Esophagus muscularis mucosa (tissue), 3 donors: ENCODE results near the gene WDR70.

Experiments used
- POLR2A ChIP-seq: fragments of 450-650 bp; IDR thresholded peaks from one replicate; pipeline ENCODE4 v1.6.1; 2017; ENCODE audit warnings: antibody characterized with exemption, moderate library complexity, mild to moderate bottlenecking, low read depth
- TF ChIP-seq, protein P1 (sequence below), 3 experiments: fragments of 200-600 bp in 2 of 3; fragments of 450-650 bp in 1 of 3; sonication (generic) in 2 of 3; IDR thresholded peaks; one replicate each; pipeline ENCODE4 v1.5.1; 2017 to 2019; ENCODE audit warnings: antibody characterized with exemption in 3 of 3, mild to moderate bottlenecking in 2 of 3, moderate library complexity in 1 of 3

GRCh38 chr5:37553720-37554404 is 174.7 kb downstream of the WDR70 start:
- TF ChIP-seq POLR2A: no peak
- TF ChIP-seq, protein P1, sequence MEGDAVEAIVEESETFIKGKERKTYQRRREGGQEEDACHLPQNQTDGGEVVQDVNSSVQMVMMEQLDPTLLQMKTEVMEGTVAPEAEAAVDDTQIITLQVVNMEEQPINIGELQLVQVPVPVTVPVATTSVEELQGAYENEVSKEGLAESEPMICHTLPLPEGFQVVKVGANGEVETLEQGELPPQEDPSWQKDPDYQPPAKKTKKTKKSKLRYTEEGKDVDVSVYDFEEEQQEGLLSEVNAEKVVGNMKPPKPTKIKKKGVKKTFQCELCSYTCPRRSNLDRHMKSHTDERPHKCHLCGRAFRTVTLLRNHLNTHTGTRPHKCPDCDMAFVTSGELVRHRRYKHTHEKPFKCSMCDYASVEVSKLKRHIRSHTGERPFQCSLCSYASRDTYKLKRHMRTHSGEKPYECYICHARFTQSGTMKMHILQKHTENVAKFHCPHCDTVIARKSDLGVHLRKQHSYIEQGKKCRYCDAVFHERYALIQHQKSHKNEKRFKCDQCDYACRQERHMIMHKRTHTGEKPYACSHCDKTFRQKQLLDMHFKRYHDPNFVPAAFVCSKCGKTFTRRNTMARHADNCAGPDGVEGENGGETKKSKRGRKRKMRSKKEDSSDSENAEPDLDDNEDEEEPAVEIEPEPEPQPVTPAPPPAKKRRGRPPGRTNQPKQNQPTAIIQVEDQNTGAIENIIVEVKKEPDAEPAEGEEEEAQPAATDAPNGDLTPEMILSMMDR (IDR thresholded peaks at IDR 0.05): no peak
